ENCODE results near the gene RALBP1.
"Not testable (repeated sequence)": the region's sequence is repeated elsewhere in the genome, so short reads cannot be mapped to it uniquely, and the experiment has no call there.

Gene RALBP1

GRCh38 chr18:9474983-9475642 lies at the start of gene RALBP1:
RALBP1 (plus strand) TSS chr18:9475513; CDS start chr18:9513046, 37,533 bp downstream.
- DNase-seq: peak; percentile 89 to 100 (median 99)

GRCh38 chr18:9426753-9427152 lies 48.6 kb upstream of the RALBP1 start:
- DNase-seq: no peak

- no peak for DNase-seq
Observed at GRCh38 chr18:9428301-9428706, 47.0 kb upstream of the RALBP1 start.

- no peak for DNase-seq
Observed at GRCh38 chr18:9428862-9429661, 46.3 kb upstream of the RALBP1 start.

GRCh38 chr18:9429662-9429993 lies 45.7 kb upstream of the RALBP1 start:
- no peak for DNase-seq

- DNase-seq: not testable (repeated sequence)
Observed at GRCh38 chr18:9430315-9430714, 45.0 kb upstream of the RALBP1 start.

GRCh38 chr18:9431296-9431695 lies 44.0 kb upstream of the RALBP1 start:
- no peak for DNase-seq

GRCh38 chr18:9433122-9433521 lies 42.2 kb upstream of the RALBP1 start:
- not testable (repeated sequence) for DNase-seq

GRCh38 chr18:9433671-9434121 lies 41.6 kb upstream of the RALBP1 start:
- peak in 1 of 58 donors; percentile 2 for DNase-seq

- DNase-seq: no peak
Observed at GRCh38 chr18:9434122-9434701, 41.1 kb upstream of the RALBP1 start.

- DNase-seq: no peak
Observed at GRCh38 chr18:9435041-9435440, 40.3 kb upstream of the RALBP1 start.

GRCh38 chr18:9436206-9436929 lies 38.9 kb upstream of the RALBP1 start:
- DNase-seq: no peak

GRCh38 chr18:9437021-9437437 lies 38.3 kb upstream of the RALBP1 start:
- no peak for DNase-seq

GRCh38 chr18:9437672-9438071 lies 37.6 kb upstream of the RALBP1 start:
- DNase-seq: no peak

GRCh38 chr18:9441061-9441460 lies 34.3 kb upstream of the RALBP1 start:
- no peak for DNase-seq

- no peak for DNase-seq
Observed at GRCh38 chr18:9444549-9444948, 30.8 kb upstream of the RALBP1 start.

- no peak for DNase-seq
Observed at GRCh38 chr18:9446839-9447238, 28.5 kb upstream of the RALBP1 start.

GRCh38 chr18:9447334-9447733 lies 28.0 kb upstream of the RALBP1 start:
- no peak for DNase-seq

- DNase-seq: no peak
Observed at GRCh38 chr18:9449600-9450414, 25.5 kb upstream of the RALBP1 start.

GRCh38 chr18:9450920-9451319 lies 24.4 kb upstream of the RALBP1 start:
- not testable (repeated sequence) for DNase-seq

GRCh38 chr18:9453283-9453682 lies 22.0 kb upstream of the RALBP1 start:
- DNase-seq: no peak

Data from anterior cingulate cortex (tissue), 58 donors.